Measurements from ENCODE around the gene NPLOC4.

Gene NPLOC4

GRCh38 chr17:81568416-81568815, 68.5 kb downstream of the NPLOC4 start:
- DNase-seq (ENCODE audit: low spot score) (no peak), FAIRE-seq (no peak)

DNA sequence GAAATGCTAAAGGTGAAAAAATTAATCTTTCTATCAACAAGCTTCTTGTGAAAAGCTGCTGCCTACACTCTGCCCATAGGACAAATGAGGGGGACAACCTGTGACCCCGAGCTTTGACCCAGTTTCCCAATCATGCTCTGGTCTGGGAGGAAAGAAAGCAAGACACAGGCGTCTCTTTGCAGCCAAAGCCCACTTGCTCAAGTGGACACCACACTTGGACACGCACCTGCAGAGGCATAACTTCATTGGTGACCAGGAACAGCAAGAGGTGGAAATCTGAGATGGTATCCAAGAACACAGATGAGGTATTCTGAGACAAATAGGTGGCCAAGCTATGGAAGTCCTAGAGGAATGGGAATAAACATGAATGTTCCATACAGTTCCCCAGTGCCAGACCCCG, 69.7 kb downstream of the NPLOC4 start:
- DNase-seq (ENCODE audit: low spot score) (no peak), FAIRE-seq (no peak)

GRCh38 chr17:81566461-81567126, 70.3 kb downstream of the NPLOC4 start:
- peak; percentile 91 for FAIRE-seq
- peak; percentile 89 for DNase-seq (ENCODE audit: low spot score)

DNA sequence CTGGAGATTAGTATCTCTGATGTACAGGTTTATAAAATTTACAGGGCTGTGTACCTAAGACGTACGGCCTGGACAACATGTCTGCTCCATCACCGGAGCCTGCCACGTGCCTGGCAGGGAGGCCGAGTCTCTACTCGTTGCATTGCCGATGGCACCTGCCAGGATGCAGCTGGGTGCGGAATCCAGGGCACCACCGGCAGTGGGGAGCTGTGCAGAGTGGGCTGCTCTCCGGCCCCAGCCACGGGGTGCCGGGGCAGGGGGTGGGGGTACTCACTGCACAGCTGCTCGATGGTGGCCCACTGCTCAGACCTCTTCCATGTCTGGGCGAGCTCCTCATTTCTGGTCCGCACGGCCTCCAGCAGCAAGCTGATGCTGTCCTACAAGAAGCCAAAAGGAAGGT, 71.7 kb downstream of the NPLOC4 start:
- DNase-seq (ENCODE audit: low spot score) (no peak), FAIRE-seq (no peak)

DNA sequence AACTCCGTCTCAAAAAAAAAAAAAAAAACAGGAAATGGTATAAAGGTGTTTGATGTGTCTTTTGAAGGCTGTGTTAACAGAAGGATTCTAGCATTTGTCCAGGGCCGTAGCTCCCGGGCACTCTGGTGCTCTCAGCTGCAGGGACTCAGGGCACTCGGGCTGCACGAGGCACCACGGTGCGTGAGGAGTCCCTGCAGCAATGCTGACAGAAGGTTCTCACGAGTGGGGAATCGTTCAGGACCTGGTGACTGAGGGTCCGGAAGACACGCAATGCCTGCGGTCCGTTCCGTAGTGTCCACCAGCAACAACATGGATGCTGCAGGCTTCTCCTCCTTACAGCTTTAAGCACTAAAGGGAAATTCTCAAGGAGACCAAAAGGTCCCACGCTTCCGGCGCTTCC, 72.1 kb downstream of the NPLOC4 start:
- DNase-seq (ENCODE audit: low spot score) = no peak
- FAIRE-seq = no peak

GRCh38 chr17:81563861-81564586, 72.9 kb downstream of the NPLOC4 start:
- FAIRE-seq (no peak), DNase-seq (ENCODE audit: low spot score) (no peak)

GRCh38 chr17:81561494-81561885, 75.4 kb downstream of the NPLOC4 start:
- DNase-seq (ENCODE audit: low spot score) (peak; percentile 16), FAIRE-seq (no peak)

DNA sequence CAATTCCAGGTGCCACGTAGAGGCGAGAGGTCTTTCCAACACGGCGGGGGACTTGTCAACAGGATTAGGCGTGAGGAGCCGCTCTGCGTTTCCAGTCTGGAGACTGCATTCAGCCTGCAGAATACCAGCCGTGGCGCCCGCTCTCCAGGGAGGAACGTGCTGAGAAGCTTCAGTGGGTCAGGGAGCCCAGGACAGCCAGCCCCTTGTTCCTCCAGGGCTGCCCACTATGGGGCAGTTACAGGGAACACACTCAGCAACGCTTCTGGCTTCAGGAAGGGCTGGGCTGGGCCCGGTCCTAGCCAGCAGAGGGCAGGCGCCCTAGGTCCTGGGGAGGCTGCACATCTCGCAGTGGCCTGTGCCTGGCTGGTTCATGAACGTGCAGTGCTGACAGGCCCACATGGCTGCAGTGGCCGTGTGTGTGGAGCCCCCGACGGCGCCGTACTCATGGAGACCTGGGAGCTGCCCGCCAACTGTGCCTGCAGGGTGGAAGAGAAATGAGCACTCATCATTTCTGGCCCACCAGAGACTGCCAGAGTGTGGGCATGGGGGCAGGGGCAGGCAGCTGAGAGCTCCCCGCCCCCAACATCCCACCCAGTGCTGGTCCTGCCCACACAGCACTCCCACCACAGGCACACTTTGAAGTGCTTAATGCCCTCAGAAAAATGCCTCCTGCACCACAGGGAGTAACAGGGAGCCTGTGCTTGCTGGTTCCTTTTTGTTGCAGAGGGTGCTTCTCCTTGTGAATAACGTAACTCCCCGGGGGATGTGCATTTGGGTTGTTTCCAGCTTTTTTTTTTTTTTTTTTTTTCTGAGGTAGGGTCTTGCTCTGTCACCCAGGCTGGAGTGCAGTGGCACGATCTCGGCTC, 77.7 kb downstream of the NPLOC4 start:
- FAIRE-seq = no peak

DNA sequence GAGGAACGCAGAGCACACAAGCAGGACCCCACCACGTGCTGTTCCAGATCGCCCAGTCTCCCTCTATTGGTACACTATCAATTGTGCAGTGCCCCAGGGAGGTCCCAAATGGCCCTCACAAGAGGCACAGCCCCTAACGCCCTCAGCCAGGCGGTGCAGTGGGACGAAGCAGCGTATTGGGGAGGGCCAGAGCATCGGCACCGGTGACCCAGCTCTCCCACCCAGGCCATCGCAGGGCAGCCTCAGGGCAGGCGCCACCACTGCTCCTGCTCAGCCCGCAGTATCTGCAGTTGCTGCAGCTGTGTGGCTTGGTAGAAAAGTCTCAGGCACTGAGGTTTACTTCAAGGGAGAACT, 78.8 kb downstream of the NPLOC4 start:
- FAIRE-seq = no peak

More for the DNA sequence above, 77.7 kb downstream of the NPLOC4 start:
- no peak for DNase-seq (ENCODE audit: low spot score)

DNA sequence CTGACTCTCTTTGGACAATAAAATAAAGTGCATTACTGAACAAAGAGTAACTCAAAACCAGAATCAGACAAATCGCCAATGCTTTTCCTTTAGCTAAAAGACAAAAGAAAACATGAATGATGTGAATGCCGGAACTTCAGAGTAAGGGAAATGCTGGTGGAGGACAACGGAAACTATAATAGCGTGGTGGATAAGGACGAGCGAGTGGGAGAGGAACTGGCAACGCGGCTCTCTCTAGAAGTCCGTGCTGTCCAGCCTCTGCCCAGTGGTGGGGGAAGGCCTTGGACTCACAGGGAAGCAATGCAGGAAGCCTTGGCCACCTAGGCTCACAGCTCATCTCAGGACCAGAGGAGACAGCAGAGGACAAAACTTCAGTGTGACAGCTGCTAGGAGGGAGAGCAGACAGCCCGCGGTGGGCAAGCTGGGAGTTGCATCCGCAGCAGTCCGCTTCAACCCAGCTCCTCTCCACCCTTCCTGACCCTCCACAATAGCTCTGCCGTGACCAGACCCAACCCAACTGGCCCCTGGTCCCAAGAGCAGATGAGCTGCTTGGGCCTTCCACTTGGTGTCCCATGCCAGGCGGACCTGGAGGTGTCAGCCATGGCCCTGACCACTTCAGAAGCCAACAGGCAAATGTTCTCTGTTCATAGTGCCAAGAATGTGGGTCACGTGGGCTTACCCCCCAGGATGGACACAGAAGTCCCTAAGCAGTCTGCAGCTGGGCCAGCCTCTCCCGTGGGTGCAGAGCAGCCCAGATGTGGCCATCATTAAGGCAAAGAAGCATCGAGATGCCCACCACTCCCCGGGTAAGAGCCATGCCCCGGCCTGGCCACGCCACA, 79.4 kb downstream of the NPLOC4 start:
- DNase-seq (ENCODE audit: low spot score) (no peak), FAIRE-seq (no peak)

More for the DNA sequence above, 78.8 kb downstream of the NPLOC4 start:
- DNase-seq (ENCODE audit: low spot score) = no peak

GRCh38 chr17:81556863-81557262, 80.0 kb downstream of the NPLOC4 start:
- FAIRE-seq = no peak

GRCh38 chr17:81556175-81556691, 80.7 kb downstream of the NPLOC4 start:
- FAIRE-seq = peak; percentile 55
- DNase-seq (ENCODE audit: low spot score) = peak; percentile 78

More at GRCh38 chr17:81556863-81557262, 80.0 kb downstream of the NPLOC4 start:
- DNase-seq (ENCODE audit: low spot score) = no peak

GRCh38 chr17:81553616-81554181, 83.2 kb downstream of the NPLOC4 start:
- DNase-seq (ENCODE audit: low spot score) = peak; percentile 96
- peak; percentile 81 for FAIRE-seq

- FAIRE-seq (no peak), DNase-seq (ENCODE audit: low spot score) (peak; percentile 56)
Measured at GRCh38 chr17:81553018-81553615, 83.8 kb downstream of the NPLOC4 start.

DNA sequence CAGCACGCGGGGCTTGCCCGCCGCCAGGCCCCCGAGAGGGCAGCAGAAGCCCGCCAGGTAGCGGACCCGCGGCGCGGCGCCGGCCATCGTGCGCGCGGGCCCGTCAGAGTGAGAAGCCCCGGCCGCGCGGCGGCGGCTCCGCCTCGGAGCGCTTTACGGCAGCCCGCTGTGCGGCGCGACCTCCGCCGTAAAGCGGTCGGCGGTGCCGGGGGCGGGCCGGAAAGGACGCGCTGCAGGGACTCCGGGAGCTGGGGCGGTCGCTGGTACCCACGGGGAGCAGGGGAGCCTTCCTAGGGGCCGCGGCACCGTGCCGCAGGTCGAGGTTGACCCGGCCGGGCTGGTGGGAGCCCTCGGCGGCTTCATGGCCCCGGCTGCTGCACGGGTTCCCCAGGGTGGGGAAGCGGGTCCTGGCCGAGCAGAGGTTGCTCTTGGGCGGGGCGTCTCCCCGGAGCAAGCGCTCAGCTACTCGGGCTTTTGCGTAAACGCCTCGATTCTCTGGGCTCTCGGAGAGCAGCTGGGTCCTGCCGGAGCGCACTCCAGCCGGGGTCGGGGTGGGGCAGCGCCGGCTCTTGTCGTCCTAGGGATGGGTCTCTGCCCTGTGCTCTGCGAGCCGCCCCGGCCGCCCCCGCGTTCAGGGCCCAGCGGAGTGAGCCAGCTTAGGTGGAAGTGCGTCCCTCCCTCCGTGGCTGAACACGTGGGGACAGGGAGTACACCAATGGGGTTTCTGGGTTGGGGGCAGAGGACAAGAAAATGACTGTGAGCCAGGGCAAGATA, 84.5 kb downstream of the NPLOC4 start, which contains the start of gene FAAP100:
Gene FAAP100 (minus strand): TSS at position 110 of the 774 bp plus-strand sequence. CDS start 23 bp downstream, at position 87.
- DNase-seq (ENCODE audit: low spot score) (peak; percentile 50), FAIRE-seq (no peak)

DNA sequence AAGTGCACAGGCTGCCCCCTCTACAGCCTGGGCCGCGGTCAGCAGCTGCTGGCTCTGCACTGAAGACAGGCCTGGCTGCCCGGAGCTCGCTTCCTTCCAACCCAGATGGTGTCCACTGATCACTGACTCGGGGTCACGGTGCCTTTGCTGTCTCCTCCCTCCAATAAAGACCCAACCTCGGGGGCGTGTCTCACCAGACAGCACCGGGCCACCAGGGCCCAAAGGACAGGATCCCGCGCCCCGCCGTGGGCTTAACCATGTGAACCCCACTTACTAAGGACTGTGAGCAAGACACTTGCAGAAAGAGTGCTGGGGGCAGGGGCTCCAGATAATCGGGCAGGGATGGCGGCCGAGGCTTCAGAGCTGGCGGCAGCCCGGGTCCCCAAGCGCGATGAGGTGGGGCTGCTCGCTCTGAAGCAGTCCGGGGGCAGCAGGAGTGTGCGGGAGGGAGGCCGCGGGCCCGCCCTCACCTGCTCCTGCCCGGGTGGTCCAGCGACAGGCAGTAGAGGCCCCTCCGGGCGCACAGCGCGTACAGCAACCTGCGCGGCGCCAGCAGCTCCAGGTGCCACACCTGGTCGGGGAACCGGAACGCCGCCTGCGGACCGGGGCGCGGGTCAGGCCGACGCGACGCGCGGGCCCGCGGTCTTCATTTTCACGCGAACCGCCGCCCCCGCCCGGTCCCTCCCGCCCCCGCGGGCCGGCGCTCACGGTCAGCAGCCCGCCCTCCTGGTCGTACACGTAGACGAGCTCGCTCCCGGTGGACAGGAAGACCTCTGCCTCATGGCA, 85.3 kb downstream of the NPLOC4 start:
- DNase-seq (ENCODE audit: low spot score) (peak; percentile 8), FAIRE-seq (no peak)

DNA sequence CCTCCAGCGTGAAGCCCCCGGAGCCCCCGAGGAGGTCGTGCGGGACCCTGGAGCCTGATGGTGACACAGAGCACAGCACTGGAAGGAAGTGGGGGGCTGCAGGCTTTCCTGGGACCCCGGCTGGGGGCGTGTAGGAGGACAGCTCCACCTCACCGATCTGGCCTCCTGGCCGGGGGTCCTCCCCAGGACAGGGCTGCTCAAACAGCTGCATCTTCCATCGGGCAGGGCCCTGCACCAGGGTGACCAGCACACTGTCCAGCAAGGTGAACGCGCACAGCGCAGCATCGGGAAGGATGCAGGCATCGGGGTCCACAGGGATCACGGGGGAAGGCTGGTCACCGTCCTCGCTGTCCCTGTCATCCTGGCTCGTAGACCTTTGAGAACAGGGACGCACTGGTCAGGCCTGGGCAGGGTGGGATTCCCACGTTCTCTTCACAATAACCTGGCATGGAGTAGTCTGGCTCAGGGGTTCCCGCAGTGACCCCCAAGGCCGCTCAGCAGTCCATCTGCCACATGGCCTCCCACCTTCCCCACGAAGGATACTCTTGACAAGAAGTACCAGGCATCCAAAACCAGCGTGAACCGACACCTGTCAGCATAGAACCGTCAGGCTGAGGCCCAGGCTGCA, 86.0 kb downstream of the NPLOC4 start:
- FAIRE-seq = no peak
- DNase-seq (ENCODE audit: low spot score) = no peak

- no peak for FAIRE-seq
- DNase-seq (ENCODE audit: low spot score) = no peak
Measured at GRCh38 chr17:81550285-81550684, 86.6 kb downstream of the NPLOC4 start.

Measured in RCC 7860 (cell line).